ENCODE data around the gene PPIA. TPM values are rescaled to one million over a fixed set of nuclear protein-coding genes. Genes with fewer than 3 reads are reported as not detected.
"Not testable (repeated sequence)": the region's sequence is repeated elsewhere in the genome, so short reads cannot be mapped to it uniquely, and the experiment has no call there.

Gene PPIA
- total RNA-seq, 1 experiment from 2014 or later, result 2,238 TPM

DNA sequence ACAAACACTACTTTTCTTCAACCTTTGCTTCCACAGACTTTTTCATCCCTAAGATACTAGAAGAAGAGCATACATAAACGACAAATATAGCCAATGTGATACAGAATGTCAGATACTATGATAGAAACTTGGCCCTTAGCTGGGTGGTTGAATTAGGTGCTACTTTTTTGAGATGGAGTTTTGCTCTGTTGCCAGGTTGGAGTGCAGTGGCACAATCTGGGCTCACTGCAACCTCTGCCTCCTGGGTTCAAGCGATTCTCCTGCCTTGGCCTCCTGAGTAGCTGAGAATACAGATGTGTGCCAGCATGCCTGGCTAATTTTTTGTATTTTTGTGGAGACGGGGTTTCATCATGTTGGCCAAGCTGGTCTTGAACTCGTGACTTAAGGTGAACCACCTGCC, 3.5 kb downstream of the PPIA start:
- Mint-ChIP-seq H3K9me3 (ENCODE audit: unreplicated experiment) (no peaks in the 10 kb centered on the region), H3K36me3 (ENCODE audit: insufficient read depth, unreplicated experiment) (peaks cover 90% of the 10 kb centered on the region), H3K27ac (ENCODE audit: low read depth, unreplicated experiment) (peak overlapping the region; percentile 27), H3K27me3 (ENCODE audit: insufficient read depth, unreplicated experiment) (no peaks in the 10 kb centered on the region), H3K4me3 (ENCODE audit: unreplicated experiment) (peak overlapping the region; percentile 36), H3K4me1 (ENCODE audit: insufficient read depth, unreplicated experiment) (peaks cover 6% of the 10 kb centered on the region)
- no TSS peak for BruUV-seq (replicated peaks)
- intact Hi-C loops (cut with micrococcal nuclease), result loop anchor here (10.0 kb wide), 2 partner anchors 55 to 105 kb away; partner anchors contain the start of gene ZMIZ2
- POLR2A ChIA-PET, result interaction anchor here (0.6 to 4.4 kb wide), 3 partner anchors 11 to 160 kb away, joined by 3 to 75 read pairs (median 12); partner anchors contain the start of gene H2AZ2
- TF ChIP-seq, protein P1, sequence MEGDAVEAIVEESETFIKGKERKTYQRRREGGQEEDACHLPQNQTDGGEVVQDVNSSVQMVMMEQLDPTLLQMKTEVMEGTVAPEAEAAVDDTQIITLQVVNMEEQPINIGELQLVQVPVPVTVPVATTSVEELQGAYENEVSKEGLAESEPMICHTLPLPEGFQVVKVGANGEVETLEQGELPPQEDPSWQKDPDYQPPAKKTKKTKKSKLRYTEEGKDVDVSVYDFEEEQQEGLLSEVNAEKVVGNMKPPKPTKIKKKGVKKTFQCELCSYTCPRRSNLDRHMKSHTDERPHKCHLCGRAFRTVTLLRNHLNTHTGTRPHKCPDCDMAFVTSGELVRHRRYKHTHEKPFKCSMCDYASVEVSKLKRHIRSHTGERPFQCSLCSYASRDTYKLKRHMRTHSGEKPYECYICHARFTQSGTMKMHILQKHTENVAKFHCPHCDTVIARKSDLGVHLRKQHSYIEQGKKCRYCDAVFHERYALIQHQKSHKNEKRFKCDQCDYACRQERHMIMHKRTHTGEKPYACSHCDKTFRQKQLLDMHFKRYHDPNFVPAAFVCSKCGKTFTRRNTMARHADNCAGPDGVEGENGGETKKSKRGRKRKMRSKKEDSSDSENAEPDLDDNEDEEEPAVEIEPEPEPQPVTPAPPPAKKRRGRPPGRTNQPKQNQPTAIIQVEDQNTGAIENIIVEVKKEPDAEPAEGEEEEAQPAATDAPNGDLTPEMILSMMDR (IDR thresholded peaks at IDR 0.05; ENCODE audit: unreplicated experiment), result no peak
- CTCF ChIA-PET, result interaction anchor here (0.6 kb wide), 2 partner anchors 43 to 336 kb away, joined by 4 to 6 read pairs; no protein-coding TSS in a partner anchor
- no peak for DNase-seq (ENCODE audit: unreplicated experiment)

DNA sequence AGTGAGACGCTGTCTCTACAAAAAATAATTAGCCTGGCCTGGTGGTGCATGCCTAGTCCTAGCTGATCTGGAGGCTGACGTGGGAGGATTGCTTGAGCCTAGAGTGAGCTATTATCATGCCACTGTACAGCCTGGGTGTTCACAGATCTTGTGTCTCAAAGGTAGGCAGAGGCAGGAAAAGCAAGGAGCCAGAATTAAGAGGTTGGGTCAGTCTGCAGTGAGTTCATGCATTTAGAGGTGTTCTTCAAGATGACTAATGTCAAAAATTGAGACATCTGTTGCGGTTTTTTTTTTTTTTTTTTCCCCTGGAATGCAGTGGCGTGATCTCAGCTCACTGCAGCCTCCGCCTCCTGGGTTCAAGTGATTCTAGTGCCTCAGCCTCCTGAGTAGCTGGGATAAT, 5.4 kb downstream of the PPIA start:
- H3K9me3 Mint-ChIP-seq (ENCODE audit: unreplicated experiment), result no peaks in the 10 kb centered on the region
- BruUV-seq (replicated peaks), result no TSS peak
- TF ChIP-seq, protein P1 (IDR thresholded peaks at IDR 0.05; ENCODE audit: unreplicated experiment), result no peak
- peak; percentile 76 for DNase-seq (ENCODE audit: unreplicated experiment)
- ChIA-PET POLR2A (interaction anchor here (0.8 to 1.0 kb wide), 3 partner anchors 36 to 229 kb away, joined by 3 to 4 read pairs (median 3); no protein-coding TSS in a partner anchor), CTCF (interaction anchor here (0.6 to 0.9 kb wide), 2 partner anchors 244 to 335 kb away, joined by 3 read pairs; no protein-coding TSS in a partner anchor)
- intact Hi-C loops (cut with micrococcal nuclease), result no loop called here
- H3K36me3 Mint-ChIP-seq (ENCODE audit: insufficient read depth, unreplicated experiment), result peaks cover 85% of the 10 kb centered on the region
- no peaks in the 10 kb centered on the region for H3K27me3 Mint-ChIP-seq (ENCODE audit: insufficient read depth, unreplicated experiment)
- H3K4me3 Mint-ChIP-seq (ENCODE audit: unreplicated experiment), result peak overlapping the region; percentile 14
- H3K27ac Mint-ChIP-seq (ENCODE audit: low read depth, unreplicated experiment), result peak overlapping the region; percentile 42
- peaks cover 6% of the 10 kb centered on the region for H3K4me1 Mint-ChIP-seq (ENCODE audit: insufficient read depth, unreplicated experiment)

DNA sequence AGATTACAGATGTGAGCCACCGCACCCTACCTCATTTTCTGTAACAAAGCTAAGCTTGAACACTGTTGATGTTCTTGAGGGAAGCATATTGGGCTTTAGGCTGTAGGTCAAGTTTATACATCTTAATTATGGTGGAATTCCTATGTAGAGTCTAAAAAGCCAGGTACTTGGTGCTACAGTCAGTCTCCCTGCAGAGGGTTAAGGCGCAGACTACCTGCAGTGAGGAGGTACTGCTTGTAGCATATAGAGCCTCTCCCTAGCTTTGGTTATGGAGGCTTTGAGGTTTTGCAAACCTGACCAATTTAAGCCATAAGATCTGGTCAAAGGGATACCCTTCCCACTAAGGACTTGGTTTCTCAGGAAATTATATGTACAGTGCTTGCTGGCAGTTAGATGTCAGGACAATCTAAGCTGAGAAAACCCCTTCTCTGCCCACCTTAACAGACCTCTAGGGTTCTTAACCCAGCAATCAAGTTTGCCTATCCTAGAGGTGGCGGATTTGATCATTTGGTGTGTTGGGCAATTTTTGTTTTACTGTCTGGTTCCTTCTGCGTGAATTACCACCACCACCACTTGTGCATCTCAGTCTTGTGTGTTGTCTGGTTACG, 6.0 kb downstream of the PPIA start:
- Mint-ChIP-seq H3K4me1 (ENCODE audit: insufficient read depth, unreplicated experiment) (peaks cover 6% of the 10 kb centered on the region), H3K4me3 (ENCODE audit: unreplicated experiment) (no peak overlapping the region), H3K27me3 (ENCODE audit: insufficient read depth, unreplicated experiment) (no peaks in the 10 kb centered on the region), H3K9me3 (ENCODE audit: unreplicated experiment) (no peaks in the 10 kb centered on the region), H3K27ac (ENCODE audit: low read depth, unreplicated experiment) (peak overlapping the region; percentile 42), H3K36me3 (ENCODE audit: insufficient read depth, unreplicated experiment) (peaks cover 79% of the 10 kb centered on the region)
- BruUV-seq (replicated peaks), result no TSS peak
- POLR2A ChIA-PET, result interaction anchor here (0.8 to 0.9 kb wide), 2 partner anchors 35 to 230 kb away, joined by 3 to 4 read pairs; no protein-coding TSS in a partner anchor
- TF ChIP-seq, protein P1 (IDR thresholded peaks at IDR 0.05; ENCODE audit: unreplicated experiment), result no peak
- DNase-seq (ENCODE audit: unreplicated experiment), result no peak
- intact Hi-C loops (cut with micrococcal nuclease), result no loop called here
- CTCF ChIA-PET, result interaction anchor here (0.9 to 1.0 kb wide), 2 partner anchors 10 to 334 kb away, joined by 3 to 5 read pairs; no protein-coding TSS in a partner anchor

GRCh38 chr7:44803828-44804519, 7.5 kb downstream of the PPIA start:
- DNase-seq (ENCODE audit: unreplicated experiment); H3K27ac Mint-ChIP-seq (ENCODE audit: low read depth, unreplicated experiment); BruUV-seq (replicated peaks); H3K9me3 Mint-ChIP-seq (ENCODE audit: unreplicated experiment); H3K4me3 Mint-ChIP-seq (ENCODE audit: unreplicated experiment); H3K27me3 Mint-ChIP-seq (ENCODE audit: insufficient read depth, unreplicated experiment); intact Hi-C loops (cut with micrococcal nuclease); H3K4me1 Mint-ChIP-seq (ENCODE audit: insufficient read depth, unreplicated experiment): not testable (repeated sequence)
- CTCF ChIA-PET, result interaction anchor here (0.6 to 0.7 kb wide), 3 partner anchors 42 to 224 kb away, joined by 3 read pairs; no protein-coding TSS in a partner anchor
- POLR2A ChIA-PET, result interaction anchor here (0.6 to 1.1 kb wide), 5 partner anchors 22 to 205 kb away, joined by 3 to 5 read pairs (median 4); partner anchors contain the start of gene H2AZ2
- peaks cover 66% of the 10 kb centered on the region for H3K36me3 Mint-ChIP-seq (ENCODE audit: insufficient read depth, unreplicated experiment)
